Endodermal cell (in vitro differentiated cells): Measurements from ENCODE around the gene FAF1. TPM values are rescaled to one million over a fixed set of nuclear protein-coding genes. Genes with fewer than 3 reads are reported as not detected.

Experiments
- DNase-seq: peaks from one replicate; pipeline ENCODE4 v3.0.0-alpha.2; 2017
- H3K27ac ChIP-seq: 2 replicates; pipeline ENCODE4 v1.5.1; 2013; ENCODE audit warnings: mild to moderate bottlenecking, low read depth, low read length, moderate library complexity
- H3K27me3 ChIP-seq: 2 replicates; pipeline ENCODE4 v1.6.1; 2013; ENCODE audit warnings: mild to moderate bottlenecking, low read length, moderate library complexity; ENCODE audit not compliant: insufficient read depth, control insufficient read depth, poor library complexity, severe bottlenecking
- H3K36me3 ChIP-seq: 2 replicates; pipeline ENCODE4 v1.7.0; 2013; ENCODE audit warnings: mild to moderate bottlenecking, low read length, moderate library complexity; ENCODE audit not compliant: control insufficient read depth, insufficient read depth
- H3K4me1 ChIP-seq: one replicate; pipeline ENCODE4 v1.7.0; 2013; ENCODE audit warnings: low read length; ENCODE audit not compliant: control insufficient read depth, insufficient read depth
- H3K4me3 ChIP-seq: 2 replicates; pipeline ENCODE4 v1.5.1; 2013; ENCODE audit warnings: mild to moderate bottlenecking, low read length, moderate library complexity
- H3K9ac ChIP-seq: 2 replicates; pipeline ENCODE4 v1.6.1; 2013; ENCODE audit warnings: mild to moderate bottlenecking, low read length, moderate library complexity; ENCODE audit not compliant: poor library complexity, severe bottlenecking; ENCODE audit errors: extremely low read depth
- H3K9me3 ChIP-seq: 2 replicates; pipeline ENCODE4 v1.6.1; 2013; ENCODE audit warnings: mild to moderate bottlenecking, low read length, moderate library complexity; ENCODE audit not compliant: control insufficient read depth
- H3K27ac Mint-ChIP-seq: 2 replicates; pipeline ENCODE4 v1.8.0; 2020; ENCODE audit warnings: mixed read lengths
- H3K27me3 Mint-ChIP-seq: 2 replicates; pipeline ENCODE4 v1.8.0; 2021; ENCODE audit warnings: mild to moderate bottlenecking, mixed read lengths; ENCODE audit not compliant: insufficient read depth
- H3K36me3 Mint-ChIP-seq: 2 replicates; pipeline ENCODE4 v1.8.0; 2020; ENCODE audit warnings: low read depth, mixed read lengths
- H3K4me1 Mint-ChIP-seq: 2 replicates; pipeline ENCODE4 v1.8.0; 2020; ENCODE audit warnings: mixed read lengths
- H3K4me3 Mint-ChIP-seq: 2 replicates; pipeline ENCODE4 v1.8.0; 2020; ENCODE audit warnings: mild to moderate bottlenecking, moderate library complexity, mixed read lengths
- H3K9me3 Mint-ChIP-seq: 2 replicates; pipeline ENCODE4 v1.8.0; 2020; ENCODE audit warnings: mild to moderate bottlenecking, mixed read lengths
- CTCF ChIP-seq: fragments of 200-600 bp; sonication (generic); conservative IDR thresholded peaks from 2 replicates; pipeline ENCODE4 v1.5.0; 2021; ENCODE audit warnings: antibody characterized with exemption, mild to moderate bottlenecking
- WGBS, 2 experiments: methylation state at CpG; one replicate each; pipeline versions ENCODE4 v1.1.5 to v1.1.7; 2013; ENCODE audit warnings: missing lambda C conversion rate in 2 of 2, mixed read lengths in 1 of 2; ENCODE audit not compliant: insufficient coverage in 1 of 2, insufficient read length in 1 of 2; 5-methylcytosine and 5-hydroxymethylcytosine counted together
- total RNA-seq, 2 donors: library from RNA; stranded (reverse); fragmentation: NEBNext Ultra II Directional in 1 of 2; extraction: Animal tissue kit (Norgen Biotek cat#: 25700) in 1 of 2; gene quantifications; 2 replicates in 1 of 2; 3 replicates in 1 of 2; pipeline ENCODE4 v1.2.1, GENCODE V29; 2021

FAF1 gene
- total RNA-seq, 2 donors from 2014 or later: 76.4 to 94.4 TPM

- Mint-ChIP-seq H3K27ac (no peak overlapping the region), H3K36me3 (peaks cover 12% of the 10 kb centered on the region), H3K4me3 (no peak overlapping the region), H3K9me3 (no peaks in the 10 kb centered on the region), H3K4me1 (peaks cover 4% of the 10 kb centered on the region), H3K27me3 (no peaks in the 10 kb centered on the region)
- no peaks in the 10 kb centered on the region for H3K9me3 ChIP-seq
- peaks cover 4% of the 10 kb centered on the region for H3K4me1 ChIP-seq
- no peaks in the 10 kb centered on the region for H3K36me3 ChIP-seq
- no peak overlapping the region for H3K27ac ChIP-seq
- H3K4me3 ChIP-seq: no peak overlapping the region
- DNase-seq: no peak
- H3K27me3 ChIP-seq: no peaks in the 10 kb centered on the region
- no peak overlapping the region for H3K9ac ChIP-seq
- no peak for TF ChIP-seq CTCF
- WGBS, 2 experiments: no CpG with 5 or more reads among the region's 1 CpG
Measured at GRCh38 chr1:50637460-50637859, 322.6 kb downstream of the FAF1 start.

GRCh38 chr1:50634251-50634650 is 325.8 kb downstream of the FAF1 start:
- H3K27me3 ChIP-seq: no peaks in the 10 kb centered on the region
- H3K9ac ChIP-seq: no peak overlapping the region
- no peak for TF ChIP-seq CTCF
- no peak overlapping the region for H3K4me3 ChIP-seq
- no peak overlapping the region for H3K4me3 Mint-ChIP-seq
- no peaks in the 10 kb centered on the region for H3K9me3 ChIP-seq
- no peak overlapping the region for H3K27ac ChIP-seq
- H3K36me3 Mint-ChIP-seq: peaks cover under 1% of the 10 kb centered on the region
- no peaks in the 10 kb centered on the region for H3K9me3 Mint-ChIP-seq
- peaks cover 4% of the 10 kb centered on the region for H3K4me1 ChIP-seq
- DNase-seq: no peak
- H3K27ac Mint-ChIP-seq: no peak overlapping the region
- H3K27me3 Mint-ChIP-seq: no peaks in the 10 kb centered on the region
- no peaks in the 10 kb centered on the region for H3K36me3 ChIP-seq
- H3K4me1 Mint-ChIP-seq: peaks cover 6% of the 10 kb centered on the region
- 75 to 100% methylated on average over 1 of the region's 1 CpG for WGBS, 2 experiments

GRCh38 chr1:50633465-50633864 is 326.6 kb downstream of the FAF1 start:
- 81 to 91% methylated on average over 3 to 6 of the region's 6 CpGs for WGBS, 2 experiments
- no peak overlapping the region for H3K4me3 ChIP-seq
- TF ChIP-seq CTCF: peak; percentile 51
- H3K36me3 Mint-ChIP-seq: no peaks in the 10 kb centered on the region
- H3K9me3 Mint-ChIP-seq: no peaks in the 10 kb centered on the region
- no peak for DNase-seq
- H3K4me1 Mint-ChIP-seq: peaks cover 6% of the 10 kb centered on the region
- no peaks in the 10 kb centered on the region for H3K27me3 ChIP-seq
- H3K4me3 Mint-ChIP-seq: no peak overlapping the region
- H3K9me3 ChIP-seq: no peaks in the 10 kb centered on the region
- no peaks in the 10 kb centered on the region for H3K36me3 ChIP-seq
- H3K27me3 Mint-ChIP-seq: no peaks in the 10 kb centered on the region
- peaks cover 4% of the 10 kb centered on the region for H3K4me1 ChIP-seq
- H3K27ac ChIP-seq: no peak overlapping the region
- H3K27ac Mint-ChIP-seq: no peak overlapping the region
- no peak overlapping the region for H3K9ac ChIP-seq
